PC-3 (cell line): ENCODE data around the gene CAPN5. TPM values are rescaled to one million over a fixed set of nuclear protein-coding genes. Genes with fewer than 3 reads are reported as not detected.

Source experiments
- ATAC-seq: fragments of 200-7000 bp; cut with Tn5 transposase; 2 replicates; pipeline ENCODE4 v1.9.1; 2020; ENCODE audit warnings: mild to moderate bottlenecking, moderate library complexity
- BruUV-seq: library from RNA; stranded (reverse); fragments of 400-500 nt; replicated peaks from 2 replicates; lab custom pipeline; 2021; lab: Mats Ljungman, UMichigan
- CTCF ChIA-PET: fragments of 300-600 bp; sonication (Branson Sonifier 250); formaldehyde crosslinking; loops from one replicate; lab custom pipeline; 2022; ENCODE audit warnings: antibody characterized with exemption; lab: Charles Lee
- POLR2A ChIA-PET: fragments of 300-600 bp; sonication (Branson Sonifier 250); formaldehyde crosslinking; loops from one replicate; lab custom pipeline; 2022; ENCODE audit warnings: antibody characterized with exemption; ENCODE audit not compliant: unreplicated experiment; lab: Charles Lee
- DNase-seq: peaks from one replicate; pipeline ENCODE4 v3.0.0-alpha.2; 2015
- H2AFZ ChIP-seq: fragments of 300-600 bp; sonication (generic); 2 replicates; pipeline ENCODE4 v1.6.0; 2016; ENCODE audit warnings: antibody characterized with exemption, low read length
- H3F3A ChIP-seq: fragments of 300-600 bp; sonication (generic); one replicate; pipeline ENCODE4 v1.6.0; 2017; ENCODE audit warnings: antibody characterized with exemption, low read length, control low read depth, mild to moderate bottlenecking; ENCODE audit not compliant: unreplicated experiment
- H3K27ac ChIP-seq: fragments of 300-600 bp; sonication (generic); 2 replicates; pipeline ENCODE4 v1.5.1; 2016; ENCODE audit warnings: mild to moderate bottlenecking, low read length
- H3K27me3 ChIP-seq: fragments of 300-600 bp; sonication (generic); 2 replicates; pipeline ENCODE4 v1.6.1; 2016; ENCODE audit warnings: low read length, mixed read lengths
- H3K36me3 ChIP-seq: fragments of 300-600 bp; sonication (generic); 2 replicates; pipeline ENCODE4 v1.6.1; 2016; ENCODE audit warnings: low read depth, mixed run types, low read length, mixed read lengths
- H3K4me1 ChIP-seq: fragments of 300-600 bp; sonication (generic); 2 replicates; pipeline ENCODE4 v1.5.1; 2016; ENCODE audit warnings: low read length; ENCODE audit not compliant: insufficient read depth
- H3K4me2 ChIP-seq: fragments of 300-600 bp; sonication (generic); 2 replicates; pipeline ENCODE4 v1.6.0; 2016; ENCODE audit warnings: low read length
- H3K4me3 ChIP-seq: fragments of 300-600 bp; sonication (generic); 2 replicates; pipeline ENCODE4 v1.5.1; 2016; ENCODE audit warnings: mild to moderate bottlenecking, low read length, mixed read lengths
- H3K79me2 ChIP-seq: fragments of 300-600 bp; sonication (generic); 2 replicates; pipeline ENCODE4 v1.6.1; 2017; ENCODE audit warnings: low read length, mixed read lengths
- H3K9ac ChIP-seq: fragments of 300-600 bp; sonication (generic); 2 replicates; pipeline ENCODE4 v1.6.0; 2016; ENCODE audit warnings: mild to moderate bottlenecking, low read length
- H3K9me2 ChIP-seq: fragments of 300-600 bp; sonication (generic); replicated peaks from 2 replicates; pipeline ENCODE4 v1.6.1; 2016; ENCODE audit warnings: mixed run types, low read length, mixed read lengths
- H3K9me3 ChIP-seq: fragments of 300-600 bp; sonication (generic); 2 replicates; pipeline ENCODE4 v1.6.1; 2016; ENCODE audit warnings: low read length, mixed read lengths
- H4K20me1 ChIP-seq: fragments of 300-600 bp; sonication (generic); 2 replicates; pipeline ENCODE4 v1.6.1; 2016; ENCODE audit warnings: low read length, mixed read lengths
- EZH2 ChIP-seq: fragments of 300-600 bp; sonication (generic); IDR thresholded peaks from one replicate; pipeline ENCODE4 v1.6.1; 2017; ENCODE audit warnings: antibody characterized with exemption, mild to moderate bottlenecking, low read length; ENCODE audit not compliant: unreplicated experiment
- EZH2phosphoT487 ChIP-seq: fragments of 300-600 bp; sonication (generic); IDR thresholded peaks from 2 replicates; pipeline ENCODE4 v1.6.1; 2018; ENCODE audit warnings: mild to moderate bottlenecking, antibody characterized with exemption, low read length, borderline replicate concordance
- intact Hi-C: fragments of 100-400 bp; cut with micrococcal nuclease; formaldehyde crosslinking; loops from 2 replicates; pipeline ENCODE4 v1.9.0; 2023
- total RNA-seq: library from RNA; depleted of rRNA; stranded (reverse); fragments of >200 nt; gene quantifications from 2 replicates; pipeline ENCODE4 v1.2.3, GENCODE V29; 2014
- TF ChIP-seq, protein P1 (sequence below): fragments of 300-600 bp; sonication (generic); conservative IDR thresholded peaks from 2 replicates; pipeline ENCODE4 v1.5.1; 2017; ENCODE audit warnings: antibody characterized with exemption, low read depth, mild to moderate bottlenecking, low read length

The CAPN5 gene
- total RNA-seq, 1 experiment from 2014 or later, result 6.3 TPM

GRCh38 chr11:77156396-77157195 is 89.8 kb downstream of the CAPN5 start:
- DNase-seq (no peak), ATAC-seq (no peak)
- TF ChIP-seq EZH2phosphoT487, result no peak
- TF ChIP-seq, protein P1, sequence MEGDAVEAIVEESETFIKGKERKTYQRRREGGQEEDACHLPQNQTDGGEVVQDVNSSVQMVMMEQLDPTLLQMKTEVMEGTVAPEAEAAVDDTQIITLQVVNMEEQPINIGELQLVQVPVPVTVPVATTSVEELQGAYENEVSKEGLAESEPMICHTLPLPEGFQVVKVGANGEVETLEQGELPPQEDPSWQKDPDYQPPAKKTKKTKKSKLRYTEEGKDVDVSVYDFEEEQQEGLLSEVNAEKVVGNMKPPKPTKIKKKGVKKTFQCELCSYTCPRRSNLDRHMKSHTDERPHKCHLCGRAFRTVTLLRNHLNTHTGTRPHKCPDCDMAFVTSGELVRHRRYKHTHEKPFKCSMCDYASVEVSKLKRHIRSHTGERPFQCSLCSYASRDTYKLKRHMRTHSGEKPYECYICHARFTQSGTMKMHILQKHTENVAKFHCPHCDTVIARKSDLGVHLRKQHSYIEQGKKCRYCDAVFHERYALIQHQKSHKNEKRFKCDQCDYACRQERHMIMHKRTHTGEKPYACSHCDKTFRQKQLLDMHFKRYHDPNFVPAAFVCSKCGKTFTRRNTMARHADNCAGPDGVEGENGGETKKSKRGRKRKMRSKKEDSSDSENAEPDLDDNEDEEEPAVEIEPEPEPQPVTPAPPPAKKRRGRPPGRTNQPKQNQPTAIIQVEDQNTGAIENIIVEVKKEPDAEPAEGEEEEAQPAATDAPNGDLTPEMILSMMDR, result no peak
- no peak for TF ChIP-seq EZH2
- BruUV-seq, result no TSS peak
- CTCF ChIA-PET, result interaction anchor here (0.5 kb wide), 1 partner anchor 109 kb away, joined by 5 read pairs; no protein-coding TSS in a partner anchor
- intact Hi-C loops, result no loop called here
- Histone ChIP-seq H3K27ac (no peak overlapping the region), H2AFZ (no peak overlapping the region), H3K27me3 (peaks cover 4% of the 10 kb centered on the region; the same call in 1 of the 2 replicates), H3K79me2 (no peaks in the 10 kb centered on the region), H4K20me1 (no peaks in the 10 kb centered on the region), H3K9me3 (no peaks in the 10 kb centered on the region), H3K4me2 (no peak overlapping the region), H3F3A (no peaks in the 10 kb centered on the region), H3K4me3 (no peak overlapping the region), H3K9me2 (no peaks in the 10 kb centered on the region), H3K36me3 (no peaks in the 10 kb centered on the region), H3K9ac (no peak overlapping the region), H3K4me1 (no peaks in the 10 kb centered on the region)
- POLR2A ChIA-PET, result no interaction called here

GRCh38 chr11:77158041-77158695 is 91.4 kb downstream of the CAPN5 start:
- DNase-seq (no peak), ATAC-seq (no peak)
- CTCF ChIA-PET, result no interaction called here
- POLR2A ChIA-PET, result no interaction called here
- Histone ChIP-seq H2AFZ (no peak overlapping the region), H3K4me1 (no peaks in the 10 kb centered on the region), H3K4me2 (no peak overlapping the region), H3K79me2 (no peaks in the 10 kb centered on the region), H3K4me3 (no peak overlapping the region), H3K36me3 (no peaks in the 10 kb centered on the region), H3K9me2 (no peaks in the 10 kb centered on the region), H3K27me3 (peaks cover 4% of the 10 kb centered on the region; the same call in 1 of the 2 replicates), H3K9ac (no peak overlapping the region), H4K20me1 (no peaks in the 10 kb centered on the region), H3F3A (no peaks in the 10 kb centered on the region), H3K9me3 (no peaks in the 10 kb centered on the region), H3K27ac (no peak overlapping the region)
- TF ChIP-seq EZH2 (no peak), EZH2phosphoT487 (no peak)
- TF ChIP-seq, protein P1, result no peak
- no TSS peak for BruUV-seq
- intact Hi-C loops, result no loop called here
